ENCODE results near the gene BATF3.

DNA sequence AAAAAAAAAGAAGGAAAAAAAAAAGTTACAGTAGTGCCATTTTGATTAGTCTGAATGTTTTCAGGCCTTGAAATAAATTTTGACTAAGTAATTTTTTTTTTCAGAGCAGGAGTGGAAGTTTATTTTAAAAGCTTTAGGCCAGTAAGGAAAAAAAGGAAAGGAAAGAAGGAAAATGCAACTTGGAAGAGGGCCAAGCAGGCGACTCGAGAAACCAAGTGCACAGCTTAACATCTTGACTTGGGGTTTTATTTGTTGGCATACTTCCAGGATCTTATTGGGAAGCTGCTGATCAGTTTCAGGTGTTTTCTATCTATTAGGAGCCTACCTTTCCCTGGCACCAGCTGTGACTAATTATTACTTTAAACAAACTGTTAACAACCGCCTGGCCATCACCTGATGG is 49.4 kb downstream of the BATF3 start:
- TF ChIP-seq, protein P1, sequence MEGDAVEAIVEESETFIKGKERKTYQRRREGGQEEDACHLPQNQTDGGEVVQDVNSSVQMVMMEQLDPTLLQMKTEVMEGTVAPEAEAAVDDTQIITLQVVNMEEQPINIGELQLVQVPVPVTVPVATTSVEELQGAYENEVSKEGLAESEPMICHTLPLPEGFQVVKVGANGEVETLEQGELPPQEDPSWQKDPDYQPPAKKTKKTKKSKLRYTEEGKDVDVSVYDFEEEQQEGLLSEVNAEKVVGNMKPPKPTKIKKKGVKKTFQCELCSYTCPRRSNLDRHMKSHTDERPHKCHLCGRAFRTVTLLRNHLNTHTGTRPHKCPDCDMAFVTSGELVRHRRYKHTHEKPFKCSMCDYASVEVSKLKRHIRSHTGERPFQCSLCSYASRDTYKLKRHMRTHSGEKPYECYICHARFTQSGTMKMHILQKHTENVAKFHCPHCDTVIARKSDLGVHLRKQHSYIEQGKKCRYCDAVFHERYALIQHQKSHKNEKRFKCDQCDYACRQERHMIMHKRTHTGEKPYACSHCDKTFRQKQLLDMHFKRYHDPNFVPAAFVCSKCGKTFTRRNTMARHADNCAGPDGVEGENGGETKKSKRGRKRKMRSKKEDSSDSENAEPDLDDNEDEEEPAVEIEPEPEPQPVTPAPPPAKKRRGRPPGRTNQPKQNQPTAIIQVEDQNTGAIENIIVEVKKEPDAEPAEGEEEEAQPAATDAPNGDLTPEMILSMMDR (IDR thresholded peaks at IDR 0.05) = no peak
- no peak for TF ChIP-seq POLR2A (IDR thresholded peaks at IDR 0.05)
